NCI-H2029 treated with DMSO at 0.1 percent for 48 hours (cell line): ENCODE data around the gene NLE1.
A peak's percentile ranks its signal among the peaks of the same experiment; 100 is the strongest.
"Not testable (repeated sequence)": the region's sequence is repeated elsewhere in the genome, so short reads cannot be mapped to it uniquely, and the experiment has no call there.

Source experiments
- DNase-seq: peaks from one replicate; lab custom pipeline; 2025; lab: John Stamatoyannopoulos, UW

The NLE1 gene

GRCh38 chr17:35141681-35142466, at the start of gene NLE1:
Gene NLE1, minus strand, starts transcription at chr17:35142303. Its CDS starts 28 bp downstream, at chr17:35142275.
- DNase-seq: peak; percentile 33

GRCh38 chr17:35191001-35191695, 49.0 kb upstream of the NLE1 start:
- DNase-seq: no peak

DNA sequence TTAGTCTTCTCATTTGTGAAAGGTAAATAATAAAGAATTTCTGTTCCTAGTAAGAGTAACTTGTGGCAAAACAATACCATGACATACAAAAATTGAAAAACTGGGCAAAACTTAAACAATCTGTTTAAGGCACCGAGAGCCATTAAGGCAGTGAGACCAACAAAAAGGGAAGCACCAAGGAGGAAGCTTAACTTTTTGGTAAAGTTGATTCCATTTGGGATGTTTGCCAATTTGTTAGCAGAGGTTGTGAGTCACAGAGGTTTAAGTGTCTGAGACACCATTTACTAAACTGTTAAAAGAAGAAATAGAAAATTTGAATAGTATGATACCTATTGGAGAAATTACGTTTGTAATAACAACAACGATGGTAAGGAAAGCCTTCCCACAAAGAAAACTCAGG, 47.2 kb upstream of the NLE1 start:
- no peak for DNase-seq

DNA sequence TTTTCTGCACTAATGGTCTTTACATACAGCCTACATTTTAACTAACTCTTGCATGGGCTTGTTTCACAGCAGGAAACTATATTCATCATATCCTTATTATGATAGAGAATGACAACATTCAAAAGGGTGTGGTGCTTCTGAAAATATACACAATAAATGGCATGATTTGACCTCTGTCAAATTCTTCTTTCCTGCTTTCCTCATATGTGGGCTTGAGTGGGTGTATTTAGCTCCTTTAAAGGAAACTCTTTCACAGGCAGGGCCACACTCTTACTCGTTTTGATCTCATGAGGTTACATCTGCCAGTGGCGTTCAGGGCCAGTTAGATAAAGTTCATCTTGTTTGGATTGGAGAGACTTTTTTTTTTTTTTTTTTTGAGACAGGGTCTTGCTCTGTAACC, 46.0 kb upstream of the NLE1 start:
- no peak for DNase-seq

DNA sequence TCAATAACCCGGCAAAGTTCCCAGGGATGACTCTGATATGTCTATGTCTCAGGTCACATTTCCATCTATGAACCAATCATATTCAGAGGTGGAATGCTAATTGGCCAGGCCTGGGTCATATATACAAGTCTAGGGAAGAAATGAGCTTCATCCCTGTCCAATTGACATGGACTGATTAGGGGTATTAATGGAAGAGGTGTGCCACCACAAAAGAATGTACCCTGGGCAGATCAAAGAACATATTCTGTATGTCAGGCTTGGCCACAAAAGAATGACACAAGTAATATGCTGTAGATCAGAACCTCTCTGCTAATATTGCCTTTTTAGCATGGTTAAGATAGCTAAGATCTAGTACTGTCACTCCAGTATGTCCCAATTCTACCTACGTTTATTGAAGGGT, 45.4 kb upstream of the NLE1 start:
- DNase-seq: no peak

- DNase-seq: no peak
These were observed 43.7 kb upstream of the NLE1 start for GRCh38 chr17:35185849-35186248.

GRCh38 chr17:35184274-35184673, 42.2 kb upstream of the NLE1 start:
- no peak for DNase-seq

GRCh38 chr17:35183332-35183731, 41.2 kb upstream of the NLE1 start:
- DNase-seq: no peak

DNA sequence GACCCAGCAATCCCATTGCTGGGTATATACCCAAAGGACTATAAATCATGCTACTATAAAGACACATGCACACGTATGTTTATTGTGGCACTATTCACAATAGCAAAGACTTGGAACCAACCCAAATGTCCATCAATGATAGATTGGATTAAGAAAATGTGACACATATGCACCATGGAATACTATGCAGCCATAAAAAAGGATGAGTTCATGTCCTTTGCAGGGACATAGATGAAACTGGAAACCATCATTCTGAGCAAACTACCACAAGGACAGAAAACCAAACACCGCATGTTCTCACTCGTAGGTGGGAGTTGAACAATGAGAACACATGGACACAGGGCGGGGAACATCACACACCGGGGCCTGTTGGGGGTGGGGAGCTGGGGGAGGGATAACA, 37.3 kb upstream of the NLE1 start:
- DNase-seq: not testable (repeated sequence)

- no peak for DNase-seq
These were observed 34.8 kb upstream of the NLE1 start for GRCh38 chr17:35176897-35177296.

- DNase-seq: no peak
These were observed 33.7 kb upstream of the NLE1 start for GRCh38 chr17:35175638-35176415.

GRCh38 chr17:35174835-35175334, 32.8 kb upstream of the NLE1 start:
- DNase-seq: no peak

- DNase-seq: not testable (repeated sequence)
These were observed 30.2 kb upstream of the NLE1 start for GRCh38 chr17:35172321-35172720.

- no peak for DNase-seq
These were observed 29.7 kb upstream of the NLE1 start for GRCh38 chr17:35171834-35172233.

DNA sequence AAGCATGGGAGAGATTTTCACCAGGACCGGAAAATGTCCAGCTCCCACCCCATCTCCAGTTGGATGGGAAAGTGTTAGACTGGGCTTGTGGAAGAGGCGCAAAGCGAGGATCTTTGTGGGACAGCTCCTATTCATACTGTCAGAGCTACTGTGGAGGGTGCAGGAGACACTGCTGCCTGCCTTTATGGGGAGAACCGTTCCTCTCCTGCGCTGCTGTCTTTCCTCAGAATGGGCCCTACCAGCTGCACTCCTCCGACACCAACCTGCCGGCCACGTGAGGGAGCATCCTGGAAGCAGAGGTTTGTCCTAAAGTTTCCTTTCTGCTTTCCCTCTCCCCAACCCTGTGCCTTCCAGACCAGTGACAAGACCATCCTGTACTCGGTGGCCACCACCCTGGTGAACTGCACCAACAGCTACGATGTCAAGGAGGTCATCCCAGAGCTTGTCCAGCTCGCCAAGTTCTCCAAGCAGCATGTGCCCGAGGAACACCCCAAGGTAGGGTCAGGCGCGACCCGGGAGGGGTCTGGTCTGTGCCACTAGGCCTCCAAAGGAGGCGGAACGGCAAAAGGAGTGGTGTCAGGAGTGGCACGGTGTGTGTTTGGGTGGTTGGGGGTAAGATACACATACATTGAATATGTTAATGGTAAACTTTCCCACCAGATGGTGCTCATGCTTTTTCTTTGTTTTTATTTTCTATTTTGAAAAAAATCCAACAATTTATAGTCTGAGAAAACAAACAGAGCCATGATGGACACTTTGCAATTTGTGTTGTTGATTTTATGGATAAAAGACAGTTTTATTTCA, 29.1 kb upstream of the NLE1 start:
- DNase-seq: no peak

DNA sequence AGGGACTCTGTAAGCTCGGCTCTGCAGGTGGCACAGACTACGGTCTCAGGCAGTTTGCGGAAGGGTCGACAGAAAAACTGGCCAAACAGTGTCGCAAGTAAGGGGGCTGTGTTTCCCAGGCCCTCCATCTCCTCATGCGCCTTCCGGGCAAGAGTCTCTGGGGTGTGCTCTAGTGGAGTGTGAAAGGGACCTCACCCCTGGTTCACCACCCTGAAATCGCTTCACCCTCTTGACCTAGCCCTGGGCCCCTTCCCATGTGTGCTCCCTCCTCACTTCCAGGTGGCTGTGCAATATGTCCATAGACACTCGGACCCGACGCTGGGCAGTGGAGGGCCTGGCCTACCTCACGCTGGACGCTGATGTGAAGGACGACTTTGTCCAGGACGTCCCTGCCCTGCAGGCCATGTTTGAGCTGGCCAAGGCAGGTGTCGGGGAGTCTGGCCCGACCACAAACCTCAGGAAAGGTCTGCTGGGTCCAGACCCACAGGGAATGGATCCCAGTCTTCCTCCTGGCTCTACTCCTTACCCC, 27.8 kb upstream of the NLE1 start:
- DNase-seq: no peak

DNA sequence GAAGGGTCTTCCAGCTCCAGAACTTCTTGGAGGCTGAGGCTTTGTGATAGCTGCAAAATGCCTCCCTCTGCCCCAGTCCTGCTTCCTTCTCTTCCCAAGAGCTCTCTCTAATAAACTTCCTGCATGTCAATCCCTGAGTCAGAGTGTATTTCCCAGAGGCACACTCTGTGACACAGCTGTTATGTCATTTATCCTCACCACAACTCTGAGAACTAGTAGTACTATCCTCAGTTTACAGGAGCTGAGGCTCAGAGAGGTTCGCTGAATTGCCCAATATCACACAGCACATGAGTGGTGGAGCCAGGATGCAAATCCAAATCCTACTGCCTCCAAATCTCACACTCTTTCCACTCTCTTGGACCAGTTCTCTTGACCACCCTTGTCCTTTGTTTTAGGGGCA, 25.6 kb upstream of the NLE1 start:
- DNase-seq: no peak

GRCh38 chr17:35167046-35167445, 24.9 kb upstream of the NLE1 start:
- no peak for DNase-seq

DNA sequence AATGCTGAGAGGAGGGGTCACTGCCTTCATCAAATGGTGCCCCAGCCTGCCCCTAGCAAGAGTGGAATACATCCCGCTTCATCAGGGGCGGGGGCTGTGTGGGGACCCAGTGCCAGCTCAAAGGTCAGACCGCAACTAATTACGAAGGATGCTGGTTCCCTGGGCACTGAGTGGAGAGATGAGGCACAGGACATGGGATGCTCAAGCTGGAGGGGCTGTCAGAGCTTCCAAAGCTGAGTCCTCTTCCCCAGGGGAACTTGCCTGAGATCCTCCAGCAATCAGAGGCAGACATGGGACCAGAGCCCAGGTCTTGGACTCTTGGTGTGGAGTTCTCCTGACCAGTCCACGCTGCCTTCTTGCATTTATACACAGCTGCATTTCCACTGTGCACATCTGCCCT, 24.4 kb upstream of the NLE1 start:
- DNase-seq: no peak

DNA sequence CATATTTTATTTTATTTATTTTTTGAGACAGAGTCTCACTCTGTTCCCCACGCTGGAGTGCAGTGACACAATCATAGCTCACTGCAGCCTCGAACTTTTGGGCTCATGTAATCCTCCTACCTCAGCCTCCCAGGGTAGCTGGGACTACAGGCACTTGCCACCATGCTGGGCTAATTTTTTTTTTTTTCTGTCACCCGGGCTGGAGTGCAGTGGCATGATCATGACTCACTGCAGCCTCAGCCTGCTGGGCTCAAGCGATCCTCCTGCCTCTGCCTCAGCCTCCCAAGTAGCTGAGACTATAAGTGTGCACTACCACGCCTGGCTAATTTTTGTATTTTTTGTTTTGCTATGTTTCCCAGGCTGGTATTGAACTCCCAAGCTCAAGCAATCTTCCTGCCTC, 22.6 kb upstream of the NLE1 start:
- DNase-seq: no peak

DNA sequence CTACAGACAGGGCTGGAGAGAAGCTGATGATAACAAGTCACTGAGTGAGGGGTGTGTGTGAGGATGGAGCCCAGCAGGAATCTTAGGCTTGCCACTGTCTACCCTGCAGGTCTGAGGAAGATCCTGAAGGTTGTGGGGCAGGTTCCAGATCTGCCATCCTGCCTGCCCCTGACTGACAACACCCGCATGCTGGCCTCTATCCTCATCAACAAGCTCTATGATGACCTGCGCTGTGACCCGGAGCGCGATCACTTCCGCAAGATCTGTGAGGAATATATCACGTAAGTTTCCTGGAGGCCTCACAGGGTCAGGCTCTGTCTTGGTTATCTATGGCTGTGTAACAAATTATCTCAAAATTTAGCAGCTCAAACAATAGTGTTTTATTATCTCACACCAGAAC, 21.8 kb upstream of the NLE1 start:
- DNase-seq: no peak

GRCh38 chr17:35162755-35163154, 20.7 kb upstream of the NLE1 start:
- no peak for DNase-seq
